GM10248 (cell line): ENCODE measurements around the gene PREX1.

ENCODE experiments used
- CTCF ChIA-PET: fragments of 300-600 bp; sonication (Branson Sonifier 250); formaldehyde crosslinking; extraction: SDS; loops from one replicate; lab custom pipeline; 2021; ENCODE audit warnings: antibody characterized with exemption; lab: Yijun Ruan, JAX
- POLR2A ChIA-PET: fragments of 350-650 bp; sonication (Branson Sonifier 250); formaldehyde crosslinking; extraction: SDS; loops from one replicate; lab custom pipeline; 2020; ENCODE audit warnings: antibody characterized with exemption; lab: Yijun Ruan, JAX
- DNase-seq: peaks from one replicate; pipeline ENCODE4 v3.0.0; 2012; ENCODE audit errors: extremely low spot score
- TF ChIP-seq, protein P1 (sequence below): IDR thresholded peaks from 2 replicates; pipeline ENCODE4 v1.5.1; 2012; ENCODE audit warnings: mild to moderate bottlenecking, low read depth; ENCODE audit errors: extremely low read depth, missing control alignments, control extremely low read depth

The PREX1 gene

DNA sequence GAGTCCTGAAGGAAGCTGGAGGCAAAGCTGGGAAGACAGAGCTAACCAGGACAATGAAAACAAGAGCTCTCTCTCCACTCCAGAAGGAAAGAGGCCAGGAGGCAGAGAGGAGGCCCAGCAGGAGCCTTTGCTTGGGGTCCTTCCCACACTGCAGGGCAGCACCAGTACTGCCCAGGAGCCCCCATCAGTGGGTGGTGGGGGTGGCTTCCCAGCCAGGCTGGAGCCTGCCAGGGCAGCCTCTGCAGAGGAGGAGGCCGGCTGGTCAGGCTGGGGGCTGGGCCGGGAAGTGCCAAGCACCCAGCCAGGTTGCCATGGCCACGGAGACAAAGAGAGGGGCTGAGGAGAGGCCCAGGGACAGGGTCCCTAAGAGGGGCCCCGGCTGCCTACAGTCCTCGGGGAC lies 33.4 kb downstream of the PREX1 start:
- POLR2A ChIA-PET, result no interaction called here
- TF ChIP-seq, protein P1, sequence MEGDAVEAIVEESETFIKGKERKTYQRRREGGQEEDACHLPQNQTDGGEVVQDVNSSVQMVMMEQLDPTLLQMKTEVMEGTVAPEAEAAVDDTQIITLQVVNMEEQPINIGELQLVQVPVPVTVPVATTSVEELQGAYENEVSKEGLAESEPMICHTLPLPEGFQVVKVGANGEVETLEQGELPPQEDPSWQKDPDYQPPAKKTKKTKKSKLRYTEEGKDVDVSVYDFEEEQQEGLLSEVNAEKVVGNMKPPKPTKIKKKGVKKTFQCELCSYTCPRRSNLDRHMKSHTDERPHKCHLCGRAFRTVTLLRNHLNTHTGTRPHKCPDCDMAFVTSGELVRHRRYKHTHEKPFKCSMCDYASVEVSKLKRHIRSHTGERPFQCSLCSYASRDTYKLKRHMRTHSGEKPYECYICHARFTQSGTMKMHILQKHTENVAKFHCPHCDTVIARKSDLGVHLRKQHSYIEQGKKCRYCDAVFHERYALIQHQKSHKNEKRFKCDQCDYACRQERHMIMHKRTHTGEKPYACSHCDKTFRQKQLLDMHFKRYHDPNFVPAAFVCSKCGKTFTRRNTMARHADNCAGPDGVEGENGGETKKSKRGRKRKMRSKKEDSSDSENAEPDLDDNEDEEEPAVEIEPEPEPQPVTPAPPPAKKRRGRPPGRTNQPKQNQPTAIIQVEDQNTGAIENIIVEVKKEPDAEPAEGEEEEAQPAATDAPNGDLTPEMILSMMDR, result no peak
- CTCF ChIA-PET, result interaction anchor here (0.7 to 1.0 kb wide), 2 partner anchors 10 to 137 kb away, joined by 3 read pairs; no protein-coding TSS in a partner anchor
- no peak for DNase-seq

DNA sequence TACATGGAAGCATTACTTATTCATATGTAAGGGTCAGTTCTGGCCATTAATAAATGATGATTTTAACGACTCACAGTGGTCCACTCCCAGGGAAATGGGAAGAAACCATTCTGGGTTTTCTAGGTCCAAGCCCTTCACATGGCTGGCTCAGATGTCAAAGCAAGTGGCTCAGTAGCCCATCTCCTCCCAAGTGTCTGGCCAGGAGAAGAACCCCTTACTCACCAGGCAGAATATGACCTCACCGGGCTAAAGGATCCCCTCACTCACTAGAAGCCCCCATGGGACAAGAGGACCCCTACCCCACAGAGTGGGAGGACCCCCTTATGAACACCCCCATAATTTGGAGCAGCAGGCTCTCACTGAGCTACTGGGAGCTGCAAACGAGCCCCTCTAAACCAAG lies 34.0 kb downstream of the PREX1 start:
- TF ChIP-seq, protein P1, result no peak
- ChIA-PET CTCF (interaction anchor here (1.0 kb wide), 1 partner anchor 11 kb away, joined by 3 read pairs; no protein-coding TSS in a partner anchor), POLR2A (no interaction called here)
- DNase-seq, result no peak

GRCh38 chr20:48791666-48792071 lies 36.1 kb downstream of the PREX1 start:
- DNase-seq, result no peak
- TF ChIP-seq, protein P1, result no peak
- POLR2A ChIA-PET, result interaction anchor here (1.0 kb wide), 1 partner anchor 53 kb away, joined by 3 read pairs; no protein-coding TSS in a partner anchor
- CTCF ChIA-PET, result interaction anchor here (0.8 to 4.8 kb wide), 5 partner anchors 7 to 134 kb away, joined by 3 to 30 read pairs (median 4); no protein-coding TSS in a partner anchor

DNA sequence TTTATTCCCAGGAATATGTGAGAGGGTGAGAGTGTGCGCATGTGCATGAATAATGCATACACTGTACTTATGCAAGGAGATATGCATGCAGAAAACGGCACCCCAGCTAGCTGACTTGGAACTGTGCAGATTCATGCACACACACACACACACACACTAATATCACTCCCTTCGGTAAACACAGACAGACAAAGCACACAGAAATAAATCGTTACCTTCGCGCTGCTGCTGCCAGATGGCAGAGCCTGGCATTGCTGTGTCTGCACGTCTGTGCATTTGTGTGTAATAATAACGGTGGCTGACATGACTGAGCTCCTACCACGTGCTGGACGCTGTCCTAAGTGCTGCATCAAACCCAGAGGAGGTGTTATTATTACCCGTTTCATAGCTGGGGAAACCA lies 36.8 kb downstream of the PREX1 start:
- POLR2A ChIA-PET, result interaction anchor here (1.0 to 1.1 kb wide), 2 partner anchors 9 to 53 kb away, joined by 3 to 4 read pairs; no protein-coding TSS in a partner anchor
- TF ChIP-seq, protein P1, result peak; percentile 8
- no peak for DNase-seq
- CTCF ChIA-PET, result interaction anchor here (1.2 to 4.8 kb wide), 4 partner anchors 8 to 116 kb away, joined by 3 to 30 read pairs (median 4); no protein-coding TSS in a partner anchor

GRCh38 chr20:48790473-48791003 lies 37.3 kb downstream of the PREX1 start:
- ChIA-PET POLR2A (interaction anchor here (1.0 to 1.1 kb wide), 2 partner anchors 10 to 52 kb away, joined by 3 to 4 read pairs; no protein-coding TSS in a partner anchor), CTCF (interaction anchor here (0.9 to 4.8 kb wide), 5 partner anchors 8 to 116 kb away, joined by 3 to 30 read pairs (median 4); no protein-coding TSS in a partner anchor)
- TF ChIP-seq, protein P1, result no peak
- no peak for DNase-seq

DNA sequence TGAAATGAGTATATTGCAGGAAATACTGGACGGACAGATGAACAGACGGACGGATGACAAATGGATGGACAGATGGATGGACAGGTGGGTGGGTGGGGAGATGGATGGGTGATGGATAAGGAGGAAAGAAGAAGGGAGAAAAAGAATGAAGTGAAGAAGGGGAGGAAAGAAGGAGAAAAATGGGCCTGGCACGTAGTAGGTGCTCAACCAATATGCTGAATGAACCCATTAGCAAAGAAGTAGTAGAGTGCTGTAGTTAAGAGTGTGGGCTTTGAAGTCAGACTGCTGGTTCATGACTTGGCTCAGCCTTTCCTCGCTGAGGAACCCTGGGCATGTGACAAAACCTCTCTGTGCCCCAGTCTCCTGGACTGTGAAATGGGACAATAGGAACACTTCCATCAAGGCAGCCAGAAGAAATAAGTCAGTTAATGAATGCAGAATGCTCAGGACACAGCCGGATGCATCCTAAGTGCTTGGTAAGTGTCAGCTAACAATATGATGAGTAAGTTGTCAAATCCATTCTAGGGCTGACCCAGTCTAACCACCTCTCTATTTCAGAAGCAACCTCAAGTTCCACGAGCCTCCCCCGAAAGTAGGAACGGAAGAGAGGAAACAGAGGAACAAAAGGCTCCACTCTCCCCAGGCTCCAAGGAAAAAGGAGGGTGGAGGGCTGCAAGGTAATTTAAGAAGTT lies 37.9 kb downstream of the PREX1 start:
- POLR2A ChIA-PET, result interaction anchor here (0.6 to 1.1 kb wide), 2 partner anchors 10 to 13 kb away, joined by 3 to 4 read pairs; no protein-coding TSS in a partner anchor
- DNase-seq, result no peak
- TF ChIP-seq, protein P1, result no peak
- CTCF ChIA-PET, result interaction anchor here (0.9 to 4.8 kb wide), 7 partner anchors 9 to 117 kb away, joined by 3 to 30 read pairs (median 4); no protein-coding TSS in a partner anchor
